Testis (tissue), 3 donors: ENCODE measurements around the gene SHFL. TPM values are rescaled to one million over a fixed set of nuclear protein-coding genes. Genes with fewer than 3 reads are reported as not detected.

Experiments
- DNase-seq: peaks from one replicate; pipeline ENCODE4 v3.0.0-alpha.2; 2019
- H3K27ac ChIP-seq, 2 donors: fragments of 200-600 bp; sonication (generic); one replicate each; pipeline ENCODE4 v1.5.1; 2019
- H3K27me3 ChIP-seq: fragments of 200-600 bp; sonication (generic); one replicate; pipeline ENCODE4 v1.5.1; 2019
- H3K36me3 ChIP-seq: fragments of 200-600 bp; sonication (generic); one replicate; pipeline ENCODE4 v1.5.1; 2017; ENCODE audit warnings: low read depth; ENCODE audit errors: missing control alignments
- H3K4me1 ChIP-seq: fragments of 200-600 bp; sonication (generic); one replicate; pipeline ENCODE4 v1.5.1; 2019
- H3K4me3 ChIP-seq, 2 donors: fragments of 200-600 bp; sonication (generic); one replicate each; pipeline ENCODE4 v1.5.1; 2017 to 2019
- H3K9me3 ChIP-seq: fragments of 200-600 bp; sonication (generic); one replicate; pipeline ENCODE4 v1.5.1; 2017
- CTCF ChIP-seq, 3 experiments: fragments of 450-650 bp in 2 of 3; fragments of 200-600 bp in 1 of 3; sonication (generic) in 1 of 3; IDR thresholded peaks; one replicate each; pipeline ENCODE4 v1.5.1; 2016 to 2019; ENCODE audit warnings: antibody characterized with exemption in 3 of 3, mild to moderate bottlenecking in 2 of 3, moderate library complexity in 1 of 3
- POLR2A ChIP-seq: fragments of 450-650 bp; IDR thresholded peaks from one replicate; pipeline ENCODE4 v1.6.1; 2017; ENCODE audit warnings: antibody characterized with exemption, mild to moderate bottlenecking, moderate library complexity
- WGBS, 2 donors: methylation state at CpG; one replicate each; pipeline ENCODE4 v1.1.5; 2018; 5-methylcytosine and 5-hydroxymethylcytosine counted together
- intact Hi-C: fragments of 100-400 bp; cut with DNase I; formaldehyde crosslinking; loops from one replicate; pipeline ENCODE4 v1.15.1; 2023; ENCODE audit warnings: low total_unique reads
- polyA plus RNA-seq: library from polyadenylated mRNA; stranded (reverse); fragments of 350-450 nt; fragmentation: Illumina TruSeq; extraction: RNeasy Lipid Tissue Mini Kit (QIAGEN cat#74804); gene quantifications from one replicate; pipeline ENCODE4 v1.2.3, GENCODE V29; 2014; ENCODE audit warnings: low read depth, low replicate concordance; ENCODE audit not compliant: insufficient read depth
- total RNA-seq, 2 donors: library from RNA; depleted of rRNA; stranded (reverse); fragments of >200 nt; gene quantifications; one replicate each; pipeline ENCODE4 v1.2.3, GENCODE V29; 2016

The SHFL gene
- total and polyA plus RNA-seq, 3 donors from 2014 or later, result 18.7 to 25.8 (median 20.4) TPM

- DNase-seq, result no peak
- no peak within 1 kb of the TSS for H3K4me3 ChIP-seq
- no peak within 1 kb of the TSS for H3K27ac ChIP-seq
- H3K27me3 ChIP-seq, result no peaks in the 10 kb centered on the region
- intact Hi-C loops, result loop anchor here (10.0 kb wide), 1 partner anchor 133 kb away; no protein-coding TSS in a partner anchor
- no peaks in the 10 kb centered on the region for H3K36me3 ChIP-seq
- H3K4me1 ChIP-seq, result peaks cover 6% of the 10 kb centered on the region
- H3K9me3 ChIP-seq, result no peaks in the 10 kb centered on the region
- TF ChIP-seq CTCF (IDR thresholded peaks at IDR 0.05), result no peak
- TF ChIP-seq POLR2A, result no peak
- WGBS, 2 donors, result 67 to 74% methylated on average over 6 to 8 of the region's 8 CpGs
Observed at GRCh38 chr19:10111405-10111811, 25.3 kb downstream of the SHFL start, which contains the start of gene P2RY11. Gene P2RY11 (plus strand): TSS chr19:10111693. CDS start chr19:10111722, 29 bp downstream.

GRCh38 chr19:10112037-10112761, 26.1 kb downstream of the SHFL start:
- TF ChIP-seq POLR2A (no peak), CTCF (IDR thresholded peaks at IDR 0.05) (no peak)
- Histone ChIP-seq H3K4me3 (no peak overlapping the region), H3K36me3 (no peaks in the 10 kb centered on the region), H3K9me3 (no peaks in the 10 kb centered on the region), H3K27me3 (no peaks in the 10 kb centered on the region), H3K27ac (no peak overlapping the region), H3K4me1 (peaks cover under 1% of the 10 kb centered on the region)
- WGBS, 2 donors, result 61 to 66% methylated on average over 17 to 23 of the region's 23 CpGs
- intact Hi-C loops, result loop anchor here (10.0 kb wide), 1 partner anchor 133 kb away; no protein-coding TSS in a partner anchor
- DNase-seq, result no peak

- no peaks in the 10 kb centered on the region for H3K36me3 ChIP-seq
- no peak overlapping the region for H3K4me3 ChIP-seq
- H3K27ac ChIP-seq, result no peak overlapping the region
- peak; percentile 41 for DNase-seq
- WGBS, 2 donors, result 35 to 68% methylated on average over 8 to 25 of the region's 25 CpGs
- intact Hi-C loops, result loop anchor here (10.0 kb wide), 1 partner anchor 132 kb away; no protein-coding TSS in a partner anchor
- no peaks in the 10 kb centered on the region for H3K9me3 ChIP-seq
- TF ChIP-seq POLR2A (no peak), CTCF (IDR thresholded peaks at IDR 0.05) (peak; percentile 11 to 50 (median 39))
- H3K4me1 ChIP-seq, result no peaks in the 10 kb centered on the region
- no peaks in the 10 kb centered on the region for H3K27me3 ChIP-seq
Observed at GRCh38 chr19:10112895-10113591, 26.9 kb downstream of the SHFL start.

GRCh38 chr19:10113592-10113963, 27.5 kb downstream of the SHFL start:
- 83 to 84% methylated on average over 11 to 18 of the region's 19 CpGs for WGBS, 2 donors
- DNase-seq, result no peak
- intact Hi-C loops, result loop anchor here (10.0 kb wide), 1 partner anchor 131 kb away; no protein-coding TSS in a partner anchor
- Histone ChIP-seq H3K27me3 (no peaks in the 10 kb centered on the region), H3K36me3 (no peaks in the 10 kb centered on the region), H3K4me1 (peaks cover 2% of the 10 kb centered on the region), H3K27ac (no peak overlapping the region), H3K9me3 (no peaks in the 10 kb centered on the region), H3K4me3 (no peak overlapping the region)
- TF ChIP-seq CTCF (IDR thresholded peaks at IDR 0.05) (no peak), POLR2A (no peak)
